Bone marrow (tissue), 2 donors: Measurements from ENCODE around the gene TP73.

Experiments used
- DNase-seq, 2 donors: peaks; one replicate each; lab custom pipeline; 2025; lab: John Stamatoyannopoulos, UW

TP73 gene

GRCh38 chr1:3673381-3674099, 21.2 kb downstream of the TP73 start:
- DNase-seq, result no peak

GRCh38 chr1:3674100-3675094, 22.1 kb downstream of the TP73 start:
- no peak for DNase-seq

GRCh38 chr1:3675436-3675835, 23.1 kb downstream of the TP73 start:
- no peak for DNase-seq

- no peak for DNase-seq
Observed at GRCh38 chr1:3676581-3677470, 24.5 kb downstream of the TP73 start.

GRCh38 chr1:3677484-3677883, 25.2 kb downstream of the TP73 start:
- peak in 1 of 2 donors; percentile 55 for DNase-seq

GRCh38 chr1:3678361-3679097, 26.2 kb downstream of the TP73 start:
- no peak for DNase-seq

GRCh38 chr1:3679098-3679555, 26.8 kb downstream of the TP73 start:
- DNase-seq, result no peak

- no peak for DNase-seq
Observed at GRCh38 chr1:3679799-3680453, 27.6 kb downstream of the TP73 start.

- DNase-seq, result no peak
Observed at GRCh38 chr1:3680488-3681230, 28.3 kb downstream of the TP73 start.

GRCh38 chr1:3681231-3681897, 29.0 kb downstream of the TP73 start:
- no peak for DNase-seq

GRCh38 chr1:3681898-3682806, 29.8 kb downstream of the TP73 start:
- no peak for DNase-seq

GRCh38 chr1:3683197-3683596, 30.9 kb downstream of the TP73 start:
- no peak for DNase-seq

GRCh38 chr1:3683992-3684391, 31.7 kb downstream of the TP73 start:
- no peak for DNase-seq

- no peak for DNase-seq
Observed at GRCh38 chr1:3685222-3685621, 32.9 kb downstream of the TP73 start.

- no peak for DNase-seq
Observed at GRCh38 chr1:3685906-3686305, 33.6 kb downstream of the TP73 start.

GRCh38 chr1:3687504-3687903, 35.2 kb downstream of the TP73 start:
- DNase-seq, result no peak

GRCh38 chr1:3688356-3689137, 36.2 kb downstream of the TP73 start:
- no peak for DNase-seq
